ENCODE data around the gene ELP1. TPM values are rescaled to one million over a fixed set of nuclear protein-coding genes. Genes with fewer than 3 reads are reported as not detected.

Gene ELP1
- total and polyA plus RNA-seq, 2 experiments from 2014 or later: 9.1 to 46.3 TPM

GRCh38 chr9:108903420-108904103, 30.4 kb downstream of the ELP1 start:
- H3K36me3 Mint-ChIP-seq (ENCODE audit: low read depth): peaks cover 49% of the 10 kb centered on the region
- Histone ChIP-seq H3K27me3 (ENCODE audit: insufficient read depth) (no peaks in the 10 kb centered on the region), H3K36me3 (ENCODE audit: insufficient read depth) (peaks cover 30% of the 10 kb centered on the region)

GRCh38 chr9:108900176-108900575, 33.7 kb downstream of the ELP1 start:
- Mint-ChIP-seq H3K9me3 (no peaks in the 10 kb centered on the region), H3K36me3 (ENCODE audit: low read depth) (peaks cover 60% of the 10 kb centered on the region), H3K27ac (no peak overlapping the region), H3K27me3 (ENCODE audit: insufficient read depth, low read depth, poor library complexity) (no peaks in the 10 kb centered on the region), H3K4me1 (no peaks in the 10 kb centered on the region), H3K4me3 (no peak overlapping the region)
- ATAC-seq (no peak), DNase-seq (ENCODE audit: low spot score) (no peak)
- Histone ChIP-seq H3K79me2 (replicated peaks; ENCODE audit: insufficient read depth) (no peaks in the 10 kb centered on the region), H2AFZ (no peak overlapping the region), H3K4me1 (ENCODE audit: insufficient read depth) (no peaks in the 10 kb centered on the region), H3K36me3 (ENCODE audit: insufficient read depth) (peaks cover 44% of the 10 kb centered on the region), H3K4me2 (no peak overlapping the region), H3F3A (replicated peaks; ENCODE audit: low read depth) (no peaks in the 10 kb centered on the region), H3K9me2 (ENCODE audit: insufficient read depth) (no peaks in the 10 kb centered on the region), H3K27ac (ENCODE audit: low read depth) (no peak overlapping the region), H3K27me3 (ENCODE audit: insufficient read depth) (no peaks in the 10 kb centered on the region), H4K20me1 (replicated peaks; ENCODE audit: insufficient read depth) (no peaks in the 10 kb centered on the region; the same call in none of the 2 replicates), H3K4me3 (no peak overlapping the region)
- TF ChIP-seq NANOG (IDR thresholded peaks at IDR 0.05; ENCODE audit: borderline replicate concordance) (no peak), ZNF462 (CRISPR knock-in tag; IDR thresholded peaks at IDR 0.05) (no peak)

More at GRCh38 chr9:108903420-108904103, 30.4 kb downstream of the ELP1 start:
- H3K4me3 ChIP-seq: no peak overlapping the region
- no peaks in the 10 kb centered on the region for H3K4me1 ChIP-seq (ENCODE audit: insufficient read depth)
- Mint-ChIP-seq H3K4me3 (no peak overlapping the region), H3K4me1 (no peaks in the 10 kb centered on the region), H3K27ac (no peak overlapping the region), H3K27me3 (ENCODE audit: insufficient read depth, low read depth, poor library complexity) (no peaks in the 10 kb centered on the region), H3K9me3 (no peaks in the 10 kb centered on the region)
- no peak for DNase-seq (ENCODE audit: low spot score)
- no peak overlapping the region for H3K4me2 ChIP-seq
- H3K27ac ChIP-seq (ENCODE audit: low read depth): no peak overlapping the region
- no peaks in the 10 kb centered on the region; the same call in none of the 2 replicates for H4K20me1 ChIP-seq (replicated peaks; ENCODE audit: insufficient read depth)
- H3K9me2 ChIP-seq (ENCODE audit: insufficient read depth): no peaks in the 10 kb centered on the region
- H2AFZ ChIP-seq: no peak overlapping the region
- TF ChIP-seq NANOG (IDR thresholded peaks at IDR 0.05; ENCODE audit: borderline replicate concordance): no peak
- no peak for TF ChIP-seq REST (IDR thresholded peaks at IDR 0.05; ENCODE audit: unreplicated experiment)
- H3F3A ChIP-seq (replicated peaks; ENCODE audit: low read depth): no peaks in the 10 kb centered on the region
- no peak for ATAC-seq
- H3K79me2 ChIP-seq (replicated peaks; ENCODE audit: insufficient read depth): no peaks in the 10 kb centered on the region

Data from GM23338 (cell line).